ENCODE results near the gene ARNT2.
"Not testable (repeated sequence)": the region's sequence is repeated elsewhere in the genome, so short reads cannot be mapped to it uniquely, and the experiment has no call there.

Gene ARNT2

GRCh38 chr15:80500021-80500420 is 95.8 kb downstream of the ARNT2 start:
- Mint-ChIP-seq H3K27me3 (peaks cover 31 to 40% of the 10 kb centered on the region in 2 donors), H3K4me1 (ENCODE audit: low read depth in 2 of 2) (no peaks in the 10 kb centered on the region), H3K27ac (no peak overlapping the region), H3K4me3 (no peak overlapping the region), H3K9me3 (no peaks in the 10 kb centered on the region), H3K36me3 (ENCODE audit: insufficient read depth) (no peaks in the 10 kb centered on the region)
- no peak for ATAC-seq (replicated peaks)
- DNase-seq, result no peak

GRCh38 chr15:80501476-80501875 is 97.3 kb downstream of the ARNT2 start:
- H3K4me1 Mint-ChIP-seq (ENCODE audit: low read depth in 2 of 2), result no peaks in the 10 kb centered on the region
- H3K36me3 Mint-ChIP-seq (ENCODE audit: insufficient read depth), result no peaks in the 10 kb centered on the region
- H3K27me3 Mint-ChIP-seq, result peaks cover 22 to 26% of the 10 kb centered on the region in 2 donors
- ATAC-seq (replicated peaks) (no peak), DNase-seq (no peak)
- no peak overlapping the region for H3K27ac Mint-ChIP-seq
- no peaks in the 10 kb centered on the region for H3K9me3 Mint-ChIP-seq
- H3K4me3 Mint-ChIP-seq, result no peak overlapping the region

- H3K27me3 Mint-ChIP-seq, result peaks cover 18 to 22% of the 10 kb centered on the region in 2 donors
- H3K4me1 Mint-ChIP-seq (ENCODE audit: low read depth in 2 of 2), result no peaks in the 10 kb centered on the region
- DNase-seq, result no peak
- H3K9me3 Mint-ChIP-seq, result no peaks in the 10 kb centered on the region
- no peak for ATAC-seq (replicated peaks)
- no peak overlapping the region for H3K27ac Mint-ChIP-seq
- H3K36me3 Mint-ChIP-seq (ENCODE audit: insufficient read depth), result no peaks in the 10 kb centered on the region
- no peak overlapping the region for H3K4me3 Mint-ChIP-seq
Measured at GRCh38 chr15:80502782-80503181, 98.6 kb downstream of the ARNT2 start.

- DNase-seq, result no peak
Measured at GRCh38 chr15:80503319-80503952, 99.3 kb downstream of the ARNT2 start.

GRCh38 chr15:80504931-80505330 is 100.7 kb downstream of the ARNT2 start:
- Mint-ChIP-seq H3K4me3 (no peak overlapping the region), H3K27ac (no peak overlapping the region), H3K27me3 (peaks cover 17 to 27% of the 10 kb centered on the region in 2 donors), H3K4me1 (ENCODE audit: low read depth in 2 of 2) (no peaks in the 10 kb centered on the region), H3K9me3 (no peaks in the 10 kb centered on the region), H3K36me3 (ENCODE audit: insufficient read depth) (no peaks in the 10 kb centered on the region)
- no peak for DNase-seq
- no peak for ATAC-seq (replicated peaks)

More at GRCh38 chr15:80503319-80503952, 99.3 kb downstream of the ARNT2 start:
- Mint-ChIP-seq H3K9me3 (no peaks in the 10 kb centered on the region), H3K27me3 (peaks cover 18 to 19% of the 10 kb centered on the region in 2 donors), H3K4me3 (no peak overlapping the region), H3K27ac (no peak overlapping the region), H3K36me3 (ENCODE audit: insufficient read depth) (no peaks in the 10 kb centered on the region), H3K4me1 (ENCODE audit: low read depth in 2 of 2) (no peaks in the 10 kb centered on the region)
- no peak for ATAC-seq (replicated peaks)

- no peaks in the 10 kb centered on the region for H3K36me3 Mint-ChIP-seq (ENCODE audit: insufficient read depth)
- DNase-seq (no peak), ATAC-seq (replicated peaks) (no peak)
- no peak overlapping the region for H3K27ac Mint-ChIP-seq
- H3K4me1 Mint-ChIP-seq (ENCODE audit: low read depth in 2 of 2), result no peaks in the 10 kb centered on the region
- no peak overlapping the region for H3K4me3 Mint-ChIP-seq
- H3K9me3 Mint-ChIP-seq, result no peaks in the 10 kb centered on the region
- H3K27me3 Mint-ChIP-seq, result peaks cover 21 to 30% of the 10 kb centered on the region in 2 donors
Measured at GRCh38 chr15:80506286-80506893, 102.2 kb downstream of the ARNT2 start.

GRCh38 chr15:80507131-80507530 is 102.9 kb downstream of the ARNT2 start:
- Mint-ChIP-seq H3K4me3 (no peak overlapping the region), H3K4me1 (ENCODE audit: low read depth in 2 of 2) (no peaks in the 10 kb centered on the region), H3K27me3 (peaks cover 22 to 23% of the 10 kb centered on the region in 2 donors), H3K9me3 (no peaks in the 10 kb centered on the region), H3K36me3 (ENCODE audit: insufficient read depth) (no peaks in the 10 kb centered on the region), H3K27ac (no peak overlapping the region)
- DNase-seq (no peak), ATAC-seq (replicated peaks) (no peak)

- no peak for DNase-seq
- no peaks in the 10 kb centered on the region for H3K9me3 Mint-ChIP-seq
- H3K4me1 Mint-ChIP-seq (ENCODE audit: low read depth in 2 of 2), result no peaks in the 10 kb centered on the region
Measured at GRCh38 chr15:80507638-80508316, 103.6 kb downstream of the ARNT2 start.

GRCh38 chr15:80508783-80509182 is 104.6 kb downstream of the ARNT2 start:
- no peak for DNase-seq
- ATAC-seq (replicated peaks), result no peak
- Mint-ChIP-seq H3K4me1 (ENCODE audit: low read depth in 2 of 2) (no peaks in the 10 kb centered on the region), H3K27ac (no peak overlapping the region), H3K27me3 (peaks cover 13 to 15% of the 10 kb centered on the region in 2 donors), H3K36me3 (ENCODE audit: insufficient read depth) (no peaks in the 10 kb centered on the region), H3K4me3 (no peak overlapping the region), H3K9me3 (no peaks in the 10 kb centered on the region)

More at GRCh38 chr15:80507638-80508316, 103.6 kb downstream of the ARNT2 start:
- Mint-ChIP-seq H3K4me3 (no peak overlapping the region), H3K27me3 (peaks cover 16 to 17% of the 10 kb centered on the region in 2 donors), H3K36me3 (ENCODE audit: insufficient read depth) (no peaks in the 10 kb centered on the region), H3K27ac (no peak overlapping the region)
- ATAC-seq (replicated peaks), result no peak

- Mint-ChIP-seq H3K9me3 (no peaks in the 10 kb centered on the region), H3K4me1 (ENCODE audit: low read depth in 2 of 2) (no peaks in the 10 kb centered on the region), H3K27me3 (peaks cover 13 to 15% of the 10 kb centered on the region in 2 donors), H3K27ac (no peak overlapping the region), H3K4me3 (no peak overlapping the region), H3K36me3 (ENCODE audit: insufficient read depth) (no peaks in the 10 kb centered on the region)
- no peak for DNase-seq
- ATAC-seq (replicated peaks), result no peak
Measured at GRCh38 chr15:80509800-80510199, 105.6 kb downstream of the ARNT2 start.

GRCh38 chr15:80510985-80511384 is 106.8 kb downstream of the ARNT2 start:
- not testable (repeated sequence) for H3K4me3 Mint-ChIP-seq; ATAC-seq (replicated peaks); H3K27ac Mint-ChIP-seq; H3K36me3 Mint-ChIP-seq (ENCODE audit: insufficient read depth); DNase-seq; H3K9me3 Mint-ChIP-seq; H3K4me1 Mint-ChIP-seq (ENCODE audit: low read depth in 2 of 2)
- H3K27me3 Mint-ChIP-seq, result peaks cover 13 to 15% of the 10 kb centered on the region in 2 donors

GRCh38 chr15:80512726-80513660 is 108.8 kb downstream of the ARNT2 start:
- Mint-ChIP-seq H3K4me3 (no peak overlapping the region), H3K4me1 (ENCODE audit: low read depth in 2 of 2) (no peaks in the 10 kb centered on the region), H3K27ac (no peak overlapping the region), H3K9me3 (no peaks in the 10 kb centered on the region), H3K36me3 (ENCODE audit: insufficient read depth) (no peaks in the 10 kb centered on the region), H3K27me3 (peaks cover 13 to 15% of the 10 kb centered on the region in 2 donors)
- no peak for DNase-seq
- ATAC-seq (replicated peaks), result no peak

- H3K4me1 Mint-ChIP-seq (ENCODE audit: low read depth in 2 of 2), result no peaks in the 10 kb centered on the region
- no peak overlapping the region for H3K27ac Mint-ChIP-seq
- ATAC-seq (replicated peaks), result no peak
- peaks cover 15 to 17% of the 10 kb centered on the region in 2 donors for H3K27me3 Mint-ChIP-seq
- no peaks in the 10 kb centered on the region for H3K9me3 Mint-ChIP-seq
- H3K36me3 Mint-ChIP-seq (ENCODE audit: insufficient read depth), result no peaks in the 10 kb centered on the region
- DNase-seq, result no peak
- H3K4me3 Mint-ChIP-seq, result no peak overlapping the region
Measured at GRCh38 chr15:80514071-80514780, 110.0 kb downstream of the ARNT2 start.
